Loucy (cell line): ENCODE measurements around the gene AHNAK.
A peak's percentile ranks its signal among the peaks of the same experiment; 100 is the strongest.

Experiments used
- H2AFZ ChIP-seq: fragments of 200-600 bp; sonication (generic); 2 replicates; pipeline ENCODE4 v1.6.0; 2016; ENCODE audit warnings: antibody characterized with exemption, mild to moderate bottlenecking, low read length, moderate library complexity
- H3F3A ChIP-seq: fragments of 200-600 bp; 2 replicates; pipeline ENCODE4 v1.6.0; 2016; ENCODE audit warnings: antibody characterized with exemption, low read depth, mild to moderate bottlenecking
- H3K27me3 ChIP-seq: fragments of 200-600 bp; sonication (generic); 2 replicates; pipeline ENCODE4 v1.6.1; 2014; ENCODE audit warnings: low read length, mild to moderate bottlenecking; ENCODE audit not compliant: insufficient read depth, poor library complexity, severe bottlenecking
- H3K36me3 ChIP-seq: fragments of 200-600 bp; sonication (generic); 2 replicates; pipeline ENCODE4 v1.6.1; 2016; ENCODE audit warnings: low read length; ENCODE audit not compliant: insufficient read depth
- H3K4me1 ChIP-seq: fragments of 200-600 bp; sonication (generic); 2 replicates; pipeline ENCODE4 v1.5.1; 2014; ENCODE audit warnings: low read length, mild to moderate bottlenecking; ENCODE audit not compliant: insufficient read depth, poor library complexity, severe bottlenecking
- H3K4me2 ChIP-seq: fragments of 200-600 bp; sonication (generic); 2 replicates; pipeline ENCODE4 v1.6.0; 2014; ENCODE audit warnings: antibody characterized with exemption, low read length, low read depth, mild to moderate bottlenecking; ENCODE audit not compliant: poor library complexity, severe bottlenecking
- H3K4me3 ChIP-seq: fragments of 200-600 bp; sonication (generic); 2 replicates; pipeline ENCODE4 v1.5.1; 2014; ENCODE audit warnings: low read length, mild to moderate bottlenecking, mixed read lengths; ENCODE audit not compliant: poor library complexity, severe bottlenecking
- H3K79me2 ChIP-seq: fragments of 200-600 bp; sonication (generic); 2 replicates; pipeline ENCODE4 v1.6.1; 2014; ENCODE audit warnings: low read length; ENCODE audit not compliant: insufficient read depth
- H3K9ac ChIP-seq: fragments of 200-600 bp; sonication (generic); 2 replicates; pipeline ENCODE4 v1.6.0; 2014; ENCODE audit warnings: mild to moderate bottlenecking, low read depth, low read length, moderate library complexity; ENCODE audit not compliant: poor library complexity, severe bottlenecking
- H3K9me2 ChIP-seq: fragments of 200-600 bp; sonication (generic); replicated peaks from 2 replicates; pipeline ENCODE4 v1.6.1; 2016; ENCODE audit warnings: low read depth, low read length, mixed read lengths
- H3K9me3 ChIP-seq: fragments of 200-600 bp; sonication (generic); 2 replicates; pipeline ENCODE4 v1.6.1; 2014; ENCODE audit warnings: mild to moderate bottlenecking, antibody characterized with exemption, low read length, low read depth; ENCODE audit not compliant: insufficient read depth
- H4K20me1 ChIP-seq: fragments of 200-600 bp; sonication (generic); 2 replicates; pipeline ENCODE4 v1.6.0; 2014; ENCODE audit warnings: antibody characterized with exemption, low read length, mild to moderate bottlenecking; ENCODE audit not compliant: insufficient read depth, poor library complexity, severe bottlenecking
- CTCF ChIP-seq: fragments of 200-600 bp; sonication (generic); conservative IDR thresholded peaks from 2 replicates; pipeline ENCODE4 v1.5.1; 2014; ENCODE audit warnings: mild to moderate bottlenecking, antibody characterized with exemption, low read length
- EZH2phosphoT487 ChIP-seq: fragments of 200-600 bp; IDR thresholded peaks from 2 replicates; pipeline ENCODE4 v1.6.1; 2018; ENCODE audit warnings: antibody characterized with exemption, mild to moderate bottlenecking, moderate library complexity, borderline replicate concordance

The AHNAK gene

DNA sequence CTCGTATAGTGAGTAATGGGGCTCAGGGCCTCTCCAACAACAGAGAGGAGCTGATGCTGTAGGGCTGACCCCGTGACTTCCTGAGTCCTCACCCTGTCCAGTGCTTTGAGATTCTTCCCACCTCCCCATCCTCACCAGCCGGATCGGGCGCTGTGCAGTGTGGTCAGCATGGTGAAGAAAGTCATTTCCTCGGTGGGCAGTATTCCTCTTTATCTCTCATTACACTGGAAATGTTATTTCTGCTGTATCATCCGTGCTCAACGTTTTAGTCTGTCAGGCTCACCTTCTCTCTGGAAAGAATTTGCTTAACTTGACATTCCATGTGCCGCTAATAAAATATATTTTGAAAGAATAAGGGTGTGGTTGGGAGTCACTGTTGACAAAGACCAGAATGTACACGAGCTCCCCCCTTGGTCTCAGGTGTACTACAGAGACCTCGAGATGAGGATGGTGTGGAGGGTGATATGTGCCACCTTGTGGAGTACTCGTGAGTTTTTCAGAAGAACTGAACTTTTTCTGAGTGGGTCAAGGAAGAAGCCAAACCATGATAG, 153.5 kb downstream of the AHNAK start:
- Histone ChIP-seq H3K27me3 (no peaks in the 10 kb centered on the region), H3K79me2 (no peaks in the 10 kb centered on the region), H3K36me3 (no peaks in the 10 kb centered on the region), H3K9me3 (no peaks in the 10 kb centered on the region), H3K9ac (no peak overlapping the region), H3K4me1 (no peaks in the 10 kb centered on the region), H3K4me3 (no peak overlapping the region), H2AFZ (no peak overlapping the region), H3K4me2 (no peak overlapping the region), H3F3A (no peaks in the 10 kb centered on the region), H4K20me1 (no peaks in the 10 kb centered on the region), H3K9me2 (no peaks in the 10 kb centered on the region)
- TF ChIP-seq CTCF (peak; percentile 56), EZH2phosphoT487 (no peak)

DNA sequence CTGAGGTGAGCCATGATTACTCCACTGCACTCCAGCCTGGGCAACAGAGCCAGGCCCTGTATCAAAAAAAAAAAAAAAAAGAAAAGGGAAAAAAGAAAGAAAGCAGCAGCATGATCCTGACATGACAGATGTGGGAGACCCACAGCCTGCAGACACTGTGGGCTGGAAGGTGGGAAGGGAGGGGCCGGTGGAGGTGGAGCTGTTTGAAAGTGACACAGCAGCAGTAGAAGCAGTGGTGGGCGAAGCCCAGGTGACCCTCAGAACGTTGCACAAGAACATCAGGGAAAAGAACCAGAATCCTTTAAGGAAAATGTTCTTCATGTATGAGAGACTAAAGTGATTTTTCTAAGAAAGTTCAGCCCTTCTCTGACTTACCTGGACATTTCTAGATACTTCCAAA, 154.1 kb downstream of the AHNAK start:
- Histone ChIP-seq H3K9ac (no peak overlapping the region), H3K79me2 (no peaks in the 10 kb centered on the region), H3K36me3 (no peaks in the 10 kb centered on the region), H3K4me3 (no peak overlapping the region), H3K9me2 (no peaks in the 10 kb centered on the region), H3K9me3 (no peaks in the 10 kb centered on the region), H2AFZ (no peak overlapping the region), H3K4me2 (no peak overlapping the region), H3F3A (no peaks in the 10 kb centered on the region), H3K4me1 (no peaks in the 10 kb centered on the region), H3K27me3 (no peaks in the 10 kb centered on the region), H4K20me1 (no peaks in the 10 kb centered on the region)
- TF ChIP-seq CTCF (no peak), EZH2phosphoT487 (no peak)

DNA sequence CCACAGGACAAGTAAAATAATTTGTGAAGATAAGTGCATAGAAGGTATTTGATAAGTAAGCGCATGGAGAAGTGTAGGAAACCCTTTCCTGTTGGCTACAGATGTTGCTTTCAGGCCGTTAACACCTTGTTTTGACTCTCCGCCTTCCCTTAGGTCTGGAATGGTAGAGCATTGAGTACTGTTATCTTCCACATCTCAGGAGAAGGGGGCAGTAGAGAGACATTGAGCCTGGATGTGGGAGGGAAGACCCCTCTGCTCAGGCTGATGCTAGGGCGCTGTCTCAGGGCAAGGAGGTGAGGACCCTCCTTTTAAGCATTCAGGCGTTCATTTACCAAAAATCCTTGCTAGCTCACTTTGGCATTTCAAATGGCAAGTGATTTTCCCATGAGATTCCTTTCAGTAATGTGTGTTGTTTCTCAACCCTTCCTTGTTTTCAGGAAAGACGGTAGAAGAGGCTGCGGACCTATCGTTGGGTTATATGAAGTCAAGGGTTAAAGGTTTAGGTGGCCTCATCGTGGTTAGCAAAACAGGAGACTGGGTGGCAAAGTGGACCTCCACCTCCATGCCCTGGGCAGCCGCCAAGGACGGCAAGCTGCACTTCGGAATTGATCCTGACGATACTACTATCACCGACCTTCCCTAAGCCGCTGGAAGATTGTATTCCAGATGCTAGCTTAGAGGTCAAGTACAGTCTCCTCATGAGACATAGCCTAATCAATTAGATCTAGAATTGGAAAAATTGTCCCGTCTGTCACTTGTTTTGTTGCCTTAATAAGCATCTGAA, 154.8 kb downstream of the AHNAK start:
- no peaks in the 10 kb centered on the region for H3F3A ChIP-seq
- no peaks in the 10 kb centered on the region for H3K79me2 ChIP-seq
- H3K9me3 ChIP-seq, result no peaks in the 10 kb centered on the region
- no peak overlapping the region for H3K4me3 ChIP-seq
- H4K20me1 ChIP-seq, result no peaks in the 10 kb centered on the region
- no peak overlapping the region for H3K4me2 ChIP-seq
- TF ChIP-seq EZH2phosphoT487, result no peak
- TF ChIP-seq CTCF, result no peak; the same call in 1 of the 2 replicates
- H3K9ac ChIP-seq, result no peak overlapping the region
- H3K9me2 ChIP-seq, result no peaks in the 10 kb centered on the region
- no peaks in the 10 kb centered on the region for H3K36me3 ChIP-seq
- no peak overlapping the region for H2AFZ ChIP-seq
- no peaks in the 10 kb centered on the region for H3K4me1 ChIP-seq
- H3K27me3 ChIP-seq, result no peaks in the 10 kb centered on the region
